ENCODE data around the gene FOXRED1.

FOXRED1 gene

DNA sequence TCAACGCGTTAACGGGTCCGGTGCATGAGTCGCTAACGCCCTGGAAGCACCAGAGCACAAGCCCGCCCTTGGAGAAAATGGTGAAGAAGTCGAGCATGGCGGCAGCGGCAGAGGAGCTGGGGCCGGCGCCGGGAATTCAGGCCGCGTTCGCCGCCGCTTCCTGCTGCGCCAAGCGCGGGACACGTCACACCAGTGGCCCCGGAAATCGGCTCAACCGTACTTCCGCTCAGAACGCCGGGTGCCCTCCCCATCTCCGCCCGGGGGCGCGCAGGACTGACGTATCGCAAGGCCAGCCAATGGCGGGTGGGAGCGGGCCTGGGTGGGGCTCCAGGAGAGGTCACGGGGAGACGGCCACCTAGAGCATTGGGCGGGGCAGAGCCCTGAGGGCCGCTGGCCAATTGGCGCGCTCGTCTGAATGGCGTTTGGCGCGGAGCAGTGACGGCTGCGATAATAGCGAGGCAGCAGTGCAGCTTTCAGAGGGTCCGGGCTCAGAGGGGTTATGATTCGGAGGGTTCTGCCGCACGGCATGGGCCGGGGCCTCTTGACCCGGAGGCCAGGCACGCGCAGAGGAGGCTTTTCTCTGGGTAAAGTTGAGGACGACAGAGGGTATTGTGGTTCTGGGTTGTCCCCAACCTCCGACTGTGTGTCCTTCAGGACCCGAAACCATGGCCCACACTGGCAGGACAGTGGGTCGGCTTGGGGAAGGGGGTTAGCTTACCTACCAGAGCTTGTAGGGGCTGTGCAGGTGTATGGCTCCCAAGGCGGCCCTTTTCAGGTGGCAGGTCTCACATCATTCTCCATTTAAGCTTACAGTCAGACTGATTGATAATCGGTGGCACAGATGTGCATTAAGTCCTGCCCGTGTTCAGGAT lies at the start of gene FOXRED1, which contains the start of gene SRPRA:
Gene FOXRED1 (plus strand): TSS at position 447 of the 872 bp plus-strand sequence. CDS start 53 bp downstream, at position 500.
Gene SRPRA (minus strand): TSS at position 188 of the 872 bp plus-strand sequence. CDS start 91 bp downstream, at position 97.
- TF ChIP-seq ZFX (IDR thresholded peaks at IDR 0.05) = no peak; the same call in 1 of the 2 replicates
- TF ChIP-seq, protein P1, sequence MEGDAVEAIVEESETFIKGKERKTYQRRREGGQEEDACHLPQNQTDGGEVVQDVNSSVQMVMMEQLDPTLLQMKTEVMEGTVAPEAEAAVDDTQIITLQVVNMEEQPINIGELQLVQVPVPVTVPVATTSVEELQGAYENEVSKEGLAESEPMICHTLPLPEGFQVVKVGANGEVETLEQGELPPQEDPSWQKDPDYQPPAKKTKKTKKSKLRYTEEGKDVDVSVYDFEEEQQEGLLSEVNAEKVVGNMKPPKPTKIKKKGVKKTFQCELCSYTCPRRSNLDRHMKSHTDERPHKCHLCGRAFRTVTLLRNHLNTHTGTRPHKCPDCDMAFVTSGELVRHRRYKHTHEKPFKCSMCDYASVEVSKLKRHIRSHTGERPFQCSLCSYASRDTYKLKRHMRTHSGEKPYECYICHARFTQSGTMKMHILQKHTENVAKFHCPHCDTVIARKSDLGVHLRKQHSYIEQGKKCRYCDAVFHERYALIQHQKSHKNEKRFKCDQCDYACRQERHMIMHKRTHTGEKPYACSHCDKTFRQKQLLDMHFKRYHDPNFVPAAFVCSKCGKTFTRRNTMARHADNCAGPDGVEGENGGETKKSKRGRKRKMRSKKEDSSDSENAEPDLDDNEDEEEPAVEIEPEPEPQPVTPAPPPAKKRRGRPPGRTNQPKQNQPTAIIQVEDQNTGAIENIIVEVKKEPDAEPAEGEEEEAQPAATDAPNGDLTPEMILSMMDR (conservative IDR thresholded peaks at IDR 0.05) = no peak
- peak within 1 kb of the TSS; percentile 92 for H3K27ac ChIP-seq

DNA sequence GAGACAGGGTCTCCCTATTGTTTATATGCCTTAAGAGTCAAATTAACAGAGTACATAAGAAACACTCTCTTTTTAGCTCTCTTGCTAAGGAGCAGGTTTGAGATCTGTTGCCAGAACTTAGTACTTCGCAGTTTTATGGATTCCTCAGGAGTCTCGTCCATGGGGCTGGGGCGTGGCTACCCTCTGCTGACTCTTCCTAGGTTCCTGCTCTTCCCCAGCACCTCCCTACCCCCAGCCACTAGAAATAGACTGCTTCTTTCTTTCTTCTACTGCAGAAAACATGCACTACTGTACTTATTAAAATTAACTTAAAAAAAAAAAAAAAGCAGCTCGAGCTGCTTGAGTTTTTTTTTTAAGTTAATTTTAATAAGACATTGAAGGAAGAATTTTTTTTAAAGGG lies 49.4 kb upstream of the FOXRED1 start:
- H3K27ac ChIP-seq = no peak overlapping the region
- TF ChIP-seq ZFX (IDR thresholded peaks at IDR 0.05) = no peak
- TF ChIP-seq, protein P1 (conservative IDR thresholded peaks at IDR 0.05) = no peak

DNA sequence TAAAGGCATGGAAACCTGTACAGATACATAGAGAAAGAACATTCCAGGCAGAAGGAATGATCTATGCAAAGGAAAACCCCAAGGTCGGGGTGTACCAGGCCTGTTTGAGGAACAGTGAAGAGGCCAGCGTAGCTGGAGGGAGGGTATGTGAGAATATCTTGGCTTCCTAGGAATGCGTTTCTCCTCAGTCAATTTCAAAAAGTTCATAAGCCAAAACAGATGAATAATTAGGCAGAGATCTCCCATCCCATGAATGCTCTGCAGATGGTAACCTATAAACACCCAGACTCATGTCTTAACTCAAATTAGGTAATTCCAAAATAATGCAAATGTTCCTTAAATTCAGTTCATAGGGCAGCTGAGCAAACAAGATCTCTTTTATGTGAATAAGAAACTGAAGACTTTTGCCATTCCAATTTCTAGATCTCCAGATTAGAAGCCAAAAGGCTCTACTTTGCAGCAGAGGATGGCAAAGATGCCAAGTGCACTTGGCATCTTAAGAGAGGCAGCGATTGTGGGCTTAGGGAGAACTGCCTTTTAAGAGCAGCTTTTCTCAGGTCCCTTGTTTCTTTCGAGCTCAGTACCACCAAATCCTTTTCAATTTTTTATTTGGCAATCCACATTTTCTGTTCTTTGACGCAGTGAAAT lies 44.2 kb upstream of the FOXRED1 start:
- H3K27ac ChIP-seq = no peak overlapping the region
- TF ChIP-seq ZFX (IDR thresholded peaks at IDR 0.05) = no peak
- TF ChIP-seq, protein P1 (conservative IDR thresholded peaks at IDR 0.05) = no peak

DNA sequence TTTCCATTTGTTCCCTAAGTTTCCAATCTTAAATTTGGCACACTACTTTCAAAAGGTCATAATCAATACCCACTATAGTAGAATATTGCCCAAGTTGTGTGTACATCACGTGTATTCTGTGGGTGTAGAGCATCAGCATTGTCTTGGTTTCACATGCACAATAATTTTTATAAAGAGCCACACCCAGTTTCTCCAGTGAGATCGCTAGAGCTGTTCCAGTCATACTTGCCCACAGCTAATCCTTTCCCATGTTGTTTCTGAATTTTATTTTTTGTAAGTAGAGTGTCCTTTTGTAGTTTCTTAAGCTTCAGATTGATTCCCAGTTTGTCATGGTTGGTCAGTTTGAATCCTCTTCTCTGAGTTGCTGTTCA lies 43.7 kb upstream of the FOXRED1 start:
- H3K27ac ChIP-seq = no peak overlapping the region
- TF ChIP-seq ZFX (IDR thresholded peaks at IDR 0.05) = no peak
- TF ChIP-seq, protein P1 (conservative IDR thresholded peaks at IDR 0.05) = no peak

DNA sequence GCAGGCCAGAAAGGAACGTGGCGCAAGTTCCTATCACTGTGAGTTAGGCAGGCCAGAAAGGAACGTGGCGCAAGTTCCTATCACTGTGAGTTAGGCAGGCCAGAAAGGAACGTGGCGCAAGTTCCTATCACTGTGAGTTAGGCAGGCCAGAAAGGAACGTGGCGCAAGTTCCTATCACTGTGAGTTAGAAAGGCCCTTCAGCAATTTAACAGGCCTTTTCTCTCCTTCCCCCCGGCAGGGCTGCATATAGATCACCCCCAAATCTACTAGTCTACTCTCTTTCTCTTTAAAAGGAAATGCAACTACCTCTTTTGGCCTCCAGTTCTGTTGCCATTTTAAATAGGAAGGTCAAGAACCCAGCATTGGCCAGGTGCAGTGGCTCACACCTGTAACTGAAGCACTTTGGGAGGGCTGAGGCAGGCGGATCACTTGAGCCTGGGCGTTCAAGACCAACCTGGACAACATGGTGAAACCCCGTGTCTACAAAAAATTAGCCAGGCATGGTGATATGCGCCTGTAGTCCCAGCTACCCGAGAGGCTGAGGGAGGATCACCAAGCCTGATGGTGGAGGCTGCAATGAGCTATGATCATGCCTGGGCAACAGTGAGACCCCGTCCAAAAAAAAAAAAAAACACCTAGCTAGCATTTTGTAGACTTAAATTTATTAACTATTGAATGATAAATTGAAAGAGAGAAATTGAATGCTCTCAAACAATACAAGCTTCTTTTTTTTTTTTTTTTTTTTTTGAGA lies 42.4 kb upstream of the FOXRED1 start:
- no peak overlapping the region for H3K27ac ChIP-seq
- TF ChIP-seq ZFX (IDR thresholded peaks at IDR 0.05) = no peak
- TF ChIP-seq, protein P1 (conservative IDR thresholded peaks at IDR 0.05) = no peak

DNA sequence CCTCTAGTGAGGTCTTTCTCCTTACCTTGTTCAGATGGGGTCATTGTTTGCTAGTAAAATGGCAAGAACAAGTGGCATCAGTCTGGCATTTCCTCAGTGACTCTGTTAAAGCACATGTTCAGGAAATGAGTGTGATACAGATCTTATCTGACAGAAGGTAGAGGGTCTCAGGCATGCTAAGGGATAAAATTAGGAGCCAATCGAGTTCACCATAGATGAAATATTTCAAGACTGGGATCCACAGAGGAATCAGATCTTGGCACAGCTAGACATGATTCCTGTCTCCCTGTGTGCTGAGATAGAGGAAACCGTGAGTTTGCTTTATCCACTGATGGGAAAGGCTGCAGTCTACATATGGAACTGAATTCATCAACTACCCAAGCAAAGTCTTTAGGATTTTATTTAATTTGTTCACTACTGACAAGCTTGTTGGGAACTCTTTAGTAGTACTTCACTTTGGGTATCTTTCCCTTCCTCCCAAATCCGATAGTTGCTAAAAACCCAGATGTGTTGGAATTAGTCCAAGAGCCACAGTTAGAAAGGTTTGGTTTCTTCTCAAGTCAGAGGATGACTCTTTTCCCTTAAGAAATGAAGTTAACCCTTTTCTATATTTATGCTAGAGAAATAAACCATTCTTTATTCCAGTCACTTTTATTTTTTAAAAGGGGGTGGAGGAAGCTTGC lies 39.0 kb upstream of the FOXRED1 start:
- no peak for TF ChIP-seq ZFX (IDR thresholded peaks at IDR 0.05)
- TF ChIP-seq, protein P1 (conservative IDR thresholded peaks at IDR 0.05) = no peak
- no peak overlapping the region for H3K27ac ChIP-seq
